GM12892 (cell line): ENCODE measurements around the gene SMIM12.

Source experiments
- POLR2A ChIP-seq: IDR thresholded peaks from 2 replicates; pipeline ENCODE4 v1.6.1; 2011; ENCODE audit warnings: low read depth, low read length, control low read depth
- POLR2AphosphoS5 ChIP-seq: IDR thresholded peaks from 2 replicates; pipeline ENCODE4 v1.6.1; 2011; ENCODE audit warnings: low read depth, low read length, control low read depth
- TAF1 ChIP-seq: IDR thresholded peaks from 2 replicates; pipeline ENCODE4 v1.6.1; 2011; ENCODE audit warnings: low read depth, mild to moderate bottlenecking, control low read depth, low read length, borderline replicate concordance

DNA sequence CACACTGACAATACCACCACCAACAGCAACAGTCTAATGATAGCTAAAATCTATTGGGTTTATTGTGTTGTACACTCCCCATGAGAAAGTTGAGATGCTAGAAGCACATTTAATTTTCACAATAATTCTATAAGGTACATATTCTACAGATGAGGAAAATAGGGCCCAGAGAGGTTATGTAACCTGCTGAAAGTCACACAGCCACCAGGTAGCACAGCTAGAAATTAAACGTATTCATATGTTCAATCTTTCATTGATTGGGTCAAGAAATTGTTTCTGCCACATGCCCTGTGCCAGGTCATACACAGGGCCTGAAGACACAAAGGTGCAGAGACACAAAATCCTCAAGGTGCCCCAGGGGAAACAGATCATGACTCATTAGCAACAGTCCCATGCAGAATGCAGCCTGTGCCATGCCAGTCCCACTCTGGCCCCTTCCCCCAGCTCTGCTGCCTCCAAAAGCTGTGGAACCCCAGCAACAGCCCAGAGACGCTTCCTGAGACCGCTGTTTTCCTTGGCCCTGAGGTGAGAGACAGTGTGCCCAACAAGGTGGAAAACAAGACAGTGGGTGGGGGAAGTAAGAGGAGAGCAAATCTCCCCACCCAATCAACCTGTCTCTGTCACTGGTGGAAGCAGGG is 34.6 kb downstream of the SMIM12 start:
- TF ChIP-seq POLR2AphosphoS5 (no peak), POLR2A (no peak), TAF1 (no peak)
